Measurements from ENCODE around the gene CORO6. TPM values are rescaled to one million over a fixed set of nuclear protein-coding genes. Genes with fewer than 3 reads are reported as not detected.

CORO6 gene
- total and polyA plus RNA-seq, 2 of the 13 experiments (the other 11 are each of a cell fraction or from before 2014, with no cell fraction given): 0.42 to 0.82 TPM

GRCh38 chr17:29617481-29618271 lies 5.0 kb downstream of the CORO6 start (continued):
- TF ChIP-seq ZNF180 (CRISPR knock-in tag; IDR thresholded peaks at IDR 0.05; ENCODE audit: borderline replicate concordance, low read depth) (peak; percentile 25; the same call in 1 of the 2 replicates), ZSCAN21 (CRISPR knock-in tag; IDR thresholded peaks at IDR 0.05; ENCODE audit: borderline replicate concordance) (no peak), ZNF629 (CRISPR knock-in tag; conservative IDR thresholded peaks at IDR 0.05) (no peak), ZNF800 (CRISPR knock-in tag; IDR thresholded peaks at IDR 0.05) (peak; percentile 88; the same call in 1 of the 2 replicates), ZMYM2 (CRISPR knock-in tag; IDR thresholded peaks at IDR 0.05) (peak; percentile 97), EHMT2 (IDR thresholded peaks at IDR 0.05; ENCODE audit: borderline replicate concordance, low read depth, low read length) (no peak), ZFYVE20 (CRISPR knock-in tag; IDR thresholded peaks at IDR 0.05; ENCODE audit: borderline replicate concordance, low read depth) (no peak), ZNF275 (CRISPR knock-in tag; IDR thresholded peaks at IDR 0.05; ENCODE audit: borderline replicate concordance) (0 out of 2 replicates have a peak, but pooled peaks have one; percentile 8), ZNF121 (CRISPR knock-in tag; IDR thresholded peaks at IDR 0.05) (no peak), ADNP (CRISPR knock-in tag; IDR thresholded peaks at IDR 0.05) (peak; percentile 46; the same call in 1 of the 2 replicates), TFE3 (CRISPR knock-in tag; IDR thresholded peaks at IDR 0.05) (no peak), ZNF503 (CRISPR knock-in tag; IDR thresholded peaks at IDR 0.05) (no peak), ZNF607 (CRISPR knock-in tag; IDR thresholded peaks at IDR 0.05; ENCODE audit: borderline replicate concordance) (0 out of 2 replicates have a peak, but pooled peaks have one; percentile 36), ZNF337 (CRISPR knock-in tag; IDR thresholded peaks at IDR 0.05; ENCODE audit: borderline replicate concordance, low read depth) (no peak), THAP11 (CRISPR knock-in tag; IDR thresholded peaks at IDR 0.05) (peak; percentile 48; the same call in 1 of the 2 replicates), ZNF850 (CRISPR knock-in tag; conservative IDR thresholded peaks at IDR 0.05) (no peak), ZNF207 (IDR thresholded peaks at IDR 0.05; ENCODE audit: borderline replicate concordance) (no peak), STAT5B (CRISPR knock-in tag; IDR thresholded peaks at IDR 0.05) (no peak)
- TF ChIP-seq, protein P1, sequence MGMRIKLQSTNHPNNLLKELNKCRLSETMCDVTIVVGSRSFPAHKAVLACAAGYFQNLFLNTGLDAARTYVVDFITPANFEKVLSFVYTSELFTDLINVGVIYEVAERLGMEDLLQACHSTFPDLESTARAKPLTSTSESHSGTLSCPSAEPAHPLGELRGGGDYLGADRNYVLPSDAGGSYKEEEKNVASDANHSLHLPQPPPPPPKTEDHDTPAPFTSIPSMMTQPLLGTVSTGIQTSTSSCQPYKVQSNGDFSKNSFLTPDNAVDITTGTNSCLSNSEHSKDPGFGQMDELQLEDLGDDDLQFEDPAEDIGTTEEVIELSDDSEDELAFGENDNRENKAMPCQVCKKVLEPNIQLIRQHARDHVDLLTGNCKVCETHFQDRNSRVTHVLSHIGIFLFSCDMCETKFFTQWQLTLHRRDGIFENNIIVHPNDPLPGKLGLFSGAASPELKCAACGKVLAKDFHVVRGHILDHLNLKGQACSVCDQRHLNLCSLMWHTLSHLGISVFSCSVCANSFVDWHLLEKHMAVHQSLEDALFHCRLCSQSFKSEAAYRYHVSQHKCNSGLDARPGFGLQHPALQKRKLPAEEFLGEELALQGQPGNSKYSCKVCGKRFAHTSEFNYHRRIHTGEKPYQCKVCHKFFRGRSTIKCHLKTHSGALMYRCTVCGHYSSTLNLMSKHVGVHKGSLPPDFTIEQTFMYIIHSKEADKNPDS (CRISPR knock-in tag; IDR thresholded peaks at IDR 0.05): no peak
